ENCODE measurements around the gene PI4KA.

The PI4KA gene

DNA sequence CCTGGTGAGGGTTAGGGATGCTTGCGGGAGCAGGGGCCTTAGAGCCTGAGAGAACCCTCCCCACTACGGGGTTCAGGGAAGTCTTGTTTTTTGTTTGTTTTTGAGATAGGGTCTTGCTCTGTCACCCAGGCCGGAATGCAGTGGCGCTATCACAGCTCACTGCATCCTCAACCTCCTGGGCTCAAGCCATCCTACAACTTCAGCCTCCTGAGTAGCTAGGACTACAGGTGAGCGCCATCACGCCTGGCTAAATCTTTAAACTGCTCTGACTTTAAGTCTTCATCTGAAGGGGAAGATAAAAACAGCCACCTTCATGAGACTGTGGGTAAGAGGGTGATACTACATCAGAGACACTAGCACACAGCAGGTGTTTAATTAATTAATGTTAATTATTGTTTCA lies 56.2 kb downstream of the PI4KA start:
- no peak overlapping the region for H3K27ac ChIP-seq
- TF ChIP-seq ZFX (IDR thresholded peaks at IDR 0.05; ENCODE audit: borderline replicate concordance) (no peak), CTCF (IDR thresholded peaks at IDR 0.05) (no peak)

DNA sequence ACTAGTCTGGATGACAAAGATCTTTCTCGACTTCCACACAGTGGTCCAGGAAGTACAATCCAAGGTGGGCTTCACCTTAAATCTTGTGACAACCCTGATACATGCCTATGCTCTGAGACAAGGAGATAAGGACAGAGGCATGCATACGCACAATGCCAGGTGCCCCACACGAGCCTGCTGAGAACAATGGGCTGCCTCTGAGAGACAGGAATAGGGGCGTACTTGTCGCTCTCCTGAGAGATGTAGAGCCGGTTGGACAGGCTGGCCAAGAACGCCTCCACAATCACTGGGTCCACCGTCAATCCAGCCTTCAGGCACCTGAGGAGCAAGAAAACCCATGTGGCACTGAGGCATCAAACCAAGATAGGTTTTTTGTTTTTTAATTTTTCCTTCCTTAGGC lies 59.2 kb downstream of the PI4KA start:
- TF ChIP-seq ZFX (IDR thresholded peaks at IDR 0.05; ENCODE audit: borderline replicate concordance) (no peak), CTCF (IDR thresholded peaks at IDR 0.05) (no peak)
- no peak overlapping the region for H3K27ac ChIP-seq

GRCh38 chr22:20798974-20799373 lies 59.6 kb downstream of the PI4KA start:
- H3K27ac ChIP-seq, result no peak overlapping the region
- TF ChIP-seq ZFX (IDR thresholded peaks at IDR 0.05; ENCODE audit: borderline replicate concordance) (no peak), CTCF (IDR thresholded peaks at IDR 0.05) (no peak)

DNA sequence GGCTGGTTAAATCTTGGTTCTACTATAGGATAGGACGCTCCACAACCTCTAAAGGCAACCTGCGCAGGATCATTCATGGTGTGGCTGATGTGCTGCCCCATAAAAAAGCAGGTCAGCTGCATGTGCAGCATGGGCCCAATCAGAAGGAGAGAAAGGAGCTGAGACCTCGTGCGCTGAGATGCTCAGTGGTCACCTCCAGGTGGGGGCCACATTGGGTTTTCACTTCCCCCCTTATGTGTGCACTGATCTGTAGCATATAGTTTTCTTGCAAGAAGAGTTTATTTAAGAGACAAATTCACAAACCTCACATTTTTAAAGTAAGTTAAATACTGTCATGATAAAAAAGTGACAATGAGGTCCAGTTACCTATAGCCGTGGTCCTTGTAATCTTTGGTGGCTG lies 60.4 kb downstream of the PI4KA start:
- H3K27ac ChIP-seq, result no peak overlapping the region
- TF ChIP-seq CTCF (IDR thresholded peaks at IDR 0.05) (no peak), ZFX (IDR thresholded peaks at IDR 0.05; ENCODE audit: borderline replicate concordance) (no peak)

GRCh38 chr22:20796731-20797130 lies 61.9 kb downstream of the PI4KA start:
- TF ChIP-seq ZFX (IDR thresholded peaks at IDR 0.05; ENCODE audit: borderline replicate concordance) (no peak), CTCF (IDR thresholded peaks at IDR 0.05) (no peak)
- no peak overlapping the region for H3K27ac ChIP-seq

DNA sequence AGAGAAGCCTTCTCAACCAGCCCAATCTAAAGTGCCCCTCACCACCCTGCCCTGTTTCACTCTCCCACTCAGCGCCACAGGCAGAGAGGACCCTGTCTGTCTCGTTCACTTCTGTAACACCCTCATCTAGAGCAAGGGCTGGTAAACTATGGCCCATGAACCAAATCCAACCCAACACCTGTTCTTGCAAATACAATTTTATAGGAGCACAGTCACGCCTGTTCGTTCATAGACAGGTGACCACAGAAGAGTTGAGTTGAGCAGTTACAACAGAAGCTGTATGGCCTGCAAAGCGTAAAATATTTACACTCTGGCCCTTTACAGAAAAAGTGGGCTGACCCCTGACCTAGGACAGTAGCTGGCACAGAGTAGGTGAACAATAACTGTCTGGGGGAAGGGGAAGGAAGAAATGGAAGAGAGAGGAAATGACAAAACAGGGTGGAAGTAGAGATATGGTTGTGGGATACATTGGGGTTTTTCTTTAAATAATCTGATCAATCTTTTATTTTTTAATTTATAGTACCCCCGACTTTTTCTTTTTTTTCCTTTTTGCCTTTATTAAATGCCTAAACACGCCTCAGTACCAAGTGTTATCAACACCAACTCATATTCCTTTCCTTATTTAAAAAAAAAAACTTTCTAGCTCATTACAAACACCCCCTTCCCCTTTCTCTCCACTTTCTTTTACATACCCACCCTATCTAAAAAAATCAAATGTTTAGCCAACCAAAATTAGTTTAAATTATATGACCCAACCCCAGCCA lies 63.8 kb downstream of the PI4KA start:
- no peak overlapping the region for H3K27ac ChIP-seq
- TF ChIP-seq CTCF (IDR thresholded peaks at IDR 0.05), result no peak
- no peak for TF ChIP-seq ZFX (IDR thresholded peaks at IDR 0.05; ENCODE audit: borderline replicate concordance)

- TF ChIP-seq ZFX (IDR thresholded peaks at IDR 0.05; ENCODE audit: borderline replicate concordance) (no peak), CTCF (IDR thresholded peaks at IDR 0.05) (no peak)
- H3K27ac ChIP-seq, result no peak overlapping the region
These were observed 64.6 kb downstream of the PI4KA start for GRCh38 chr22:20793748-20794649.
